ENCODE data around the gene CANX.

GRCh38 chr5:179772351-179772750 is 73.6 kb downstream of the CANX start:
- TF ChIP-seq EZH2 (IDR thresholded peaks at IDR 0.05; ENCODE audit: insufficient read depth, poor library complexity, severe bottlenecking) (no peak), EZH2phosphoT487 (IDR thresholded peaks at IDR 0.05; ENCODE audit: insufficient read depth, low read depth) (no peak)

All from GM23248 (cell line).